NB4 (cell line): Measurements from ENCODE around the gene FCRLA.

Experiments
- CTCF ChIP-seq: IDR thresholded peaks from one replicate; pipeline ENCODE4 v1.5.1; 2012; ENCODE audit warnings: low read depth, low read length
- MAX ChIP-seq: IDR thresholded peaks from 2 replicates; pipeline ENCODE4 v1.6.1; 2011; ENCODE audit warnings: low read depth, low read length
- MYC ChIP-seq: IDR thresholded peaks from 2 replicates; pipeline ENCODE4 v1.6.1; 2011; ENCODE audit warnings: low read depth, low read length
- POLR2A ChIP-seq: IDR thresholded peaks from 2 replicates; pipeline ENCODE4 v1.6.1; 2011; ENCODE audit warnings: mild to moderate bottlenecking; ENCODE audit not compliant: insufficient read length; ENCODE audit errors: extremely low read depth

- no peak for TF ChIP-seq CTCF
- no peak for TF ChIP-seq POLR2A
- no peak for TF ChIP-seq MAX
- no peak for TF ChIP-seq MYC
Measured at GRCh38 chr1:161740921-161741320, 33.9 kb downstream of the FCRLA start.
